ENCODE data around the gene SLC25A21. TPM values are rescaled to one million over a fixed set of nuclear protein-coding genes. Genes with fewer than 3 reads are reported as not detected.

Gene SLC25A21
- total RNA-seq, 1 experiment from 2014 or later, result 7.1 TPM

- TF ChIP-seq CTCF (conservative IDR thresholded peaks at IDR 0.05), result no peak
- no peak for DNase-seq
- H3K56ac ChIP-seq (ENCODE audit: insufficient read length, low read depth, low read length), result no peak overlapping the region
- WGBS (ENCODE audit: extremely low coverage, insufficient read length, low lambda C conversion rate), result no CpG with 5 or more reads among the region's 2 CpGs
- no peak overlapping the region for H3T11ph ChIP-seq (ENCODE audit: low read length)
- H4K5ac ChIP-seq (ENCODE audit: insufficient read length, low read depth, low read length), result no peak overlapping the region
- no peak overlapping the region for H3K14ac ChIP-seq (ENCODE audit: insufficient read depth, low read length)
- no peaks in the 10 kb centered on the region for H3K23me2 ChIP-seq (ENCODE audit: insufficient read length, low read depth, low read length, poor library complexity, severe bottlenecking)
- H2BK12ac ChIP-seq (ENCODE audit: insufficient read length, low read depth, low read length), result no peak overlapping the region
- no peak overlapping the region for H4K91ac ChIP-seq (ENCODE audit: insufficient read length, low read depth, low read length)
- no peak overlapping the region for H2BK5ac ChIP-seq (ENCODE audit: insufficient read length, low read length)
- H3K4ac ChIP-seq (ENCODE audit: low read depth, low read length), result no peak overlapping the region
- H3K27me3 ChIP-seq (ENCODE audit: insufficient read depth, low read length), result no peaks in the 10 kb centered on the region
- H3K18ac ChIP-seq (ENCODE audit: insufficient read length, low read depth, low read length), result no peak overlapping the region
- H3K79me2 ChIP-seq (ENCODE audit: insufficient read depth, low read length), result no peaks in the 10 kb centered on the region
- H3K79me1 ChIP-seq (ENCODE audit: insufficient read depth, low read depth, low read length, poor library complexity, severe bottlenecking), result no peaks in the 10 kb centered on the region
- H3K36me3 Mint-ChIP-seq (ENCODE audit: insufficient read depth in 1 of 3, low read depth in 3 of 3), result no peaks in the 10 kb centered on the region
- H2BK20ac ChIP-seq (ENCODE audit: low read depth, low read length, poor library complexity, severe bottlenecking), result no peak overlapping the region
- H3K27ac ChIP-seq (ENCODE audit: insufficient read length, low read depth, low read length), result no peak overlapping the region
- H4K8ac ChIP-seq (replicated peaks; ENCODE audit: insufficient read length, low read depth, low read length), result no peak overlapping the region
- H3K9me3 ChIP-seq (ENCODE audit: control insufficient read depth, low read depth, low read length), result no peaks in the 10 kb centered on the region
- H3K27ac Mint-ChIP-seq, result no peak overlapping the region
- H2BK15ac ChIP-seq (ENCODE audit: low read depth, low read length), result no peak overlapping the region
- no peak overlapping the region for H3K9ac ChIP-seq (ENCODE audit: extremely low read depth, insufficient read length, low read length)
- H3K4me2 ChIP-seq (ENCODE audit: insufficient read depth, insufficient read length, low read length), result no peak overlapping the region
- H3K23ac ChIP-seq (ENCODE audit: insufficient read length, low read depth, low read length), result no peak overlapping the region
- no peaks in the 10 kb centered on the region for H3K4me1 ChIP-seq (ENCODE audit: insufficient read depth, low read length)
- H3K4me1 Mint-ChIP-seq, result peaks cover 4 to 6% of the 10 kb centered on the region in 2 experiments
- no peak overlapping the region for H2AFZ ChIP-seq (ENCODE audit: low read length)
- no peaks in the 10 kb centered on the region; the same call in 1 of the 2 replicates for H3K27me3 Mint-ChIP-seq (ENCODE audit: low read depth)
- H4K20me1 ChIP-seq (ENCODE audit: control insufficient read depth, insufficient read depth, insufficient read length), result no peaks in the 10 kb centered on the region
- H2AK5ac ChIP-seq (ENCODE audit: insufficient read length, low read length), result no peak overlapping the region
- no peaks in the 10 kb centered on the region for H3K9me3 Mint-ChIP-seq
- no peak overlapping the region for H3K4me3 Mint-ChIP-seq
- no peak overlapping the region for H2BK120ac ChIP-seq (ENCODE audit: low read depth, low read length, poor library complexity, severe bottlenecking)
Observed at GRCh38 chr14:37138898-37139297, 33.5 kb downstream of the SLC25A21 start.

Measured in H9 (cell line).